Spleen (tissue), 11 donors: ENCODE results near the gene CEP131. TPM values are rescaled to one million over a fixed set of nuclear protein-coding genes. Genes with fewer than 3 reads are reported as not detected.

ENCODE experiments used
- DNase-seq: peaks from one replicate; pipeline ENCODE4 v3.0.0-alpha.2; 2020
- H3K27ac ChIP-seq, 8 donors: fragments of 200-600 bp; sonication (generic) in 7 of 8; 1 replicate in 4 of 8; 2 replicates in 4 of 8; pipeline versions ENCODE4 v1.5.0 to v1.8.0; 2016 to 2021; ENCODE audit warnings: inconsistent platforms in 4 of 8, mild to moderate bottlenecking in 4 of 8, moderate library complexity in 1 of 8
- H3K27me3 ChIP-seq, 7 donors: fragments of 200-600 bp; sonication (generic) in 6 of 7; replicated peaks in 1 of 7; 1 replicate in 4 of 7; 2 replicates in 3 of 7; pipeline versions ENCODE4 v1.5.0 to v1.8.0; 2016 to 2021; ENCODE audit warnings: inconsistent platforms in 3 of 7, mild to moderate bottlenecking in 1 of 7
- H3K36me3 ChIP-seq, 6 donors: fragments of 200-600 bp; sonication (generic) in 5 of 6; 1 replicate in 4 of 6; 2 replicates in 2 of 6; pipeline versions ENCODE4 v1.5.0 to v1.8.0; 2016 to 2021; ENCODE audit warnings: inconsistent platforms in 2 of 6
- H3K4me1 ChIP-seq, 6 donors: fragments of 200-600 bp; sonication (generic) in 5 of 6; 1 replicate in 3 of 6; 2 replicates in 3 of 6; pipeline versions ENCODE4 v1.5.0 to v1.8.0; 2016 to 2021; ENCODE audit warnings: inconsistent platforms in 3 of 6
- H3K4me3 ChIP-seq, 8 donors: fragments of 200-600 bp; sonication (generic) in 7 of 8; 1 replicate in 4 of 8; 2 replicates in 4 of 8; pipeline versions ENCODE4 v1.5.0 to v1.8.0; 2016 to 2021; ENCODE audit warnings: inconsistent platforms in 4 of 8, mild to moderate bottlenecking in 4 of 8, moderate library complexity in 2 of 8
- H3K9me3 ChIP-seq, 8 donors: fragments of 200-600 bp; sonication (generic) in 7 of 8; 1 replicate in 4 of 8; 2 replicates in 4 of 8; pipeline versions ENCODE4 v1.5.0 to v1.8.0; 2016 to 2021; ENCODE audit warnings: inconsistent platforms in 4 of 8
- POLR2A ChIP-seq, 3 donors: fragments of 450-650 bp; IDR thresholded peaks; one replicate each; pipeline ENCODE4 v1.5.1; 2017; ENCODE audit warnings: antibody characterized with exemption in 3 of 3, mild to moderate bottlenecking in 1 of 3
- POLR2AphosphoS5 ChIP-seq, 3 donors: sonication (generic); formaldehyde crosslinking; IDR thresholded peaks; one replicate each; pipeline ENCODE4 v1.5.1; 2017; ENCODE audit warnings: antibody characterized with exemption in 3 of 3
- WGBS, 5 donors: extraction: QIAGEN DNeasy Blood & Tissue Kit in 3 of 5; methylation state at CpG; one replicate each; pipeline versions ENCODE4 v1.1.5 to v1.1.7; 2013 to 2018; 5-methylcytosine and 5-hydroxymethylcytosine counted together
- intact Hi-C: fragments of 100-400 bp; cut with DNase I; formaldehyde crosslinking; loops from one replicate; pipeline ENCODE4 v1.15.0; 2023; ENCODE audit warnings: low total_unique reads
- polyA plus RNA-seq, 3 donors: library from polyadenylated mRNA; stranded (reverse); fragments of 200-250 nt; gene quantifications; one replicate each; pipeline ENCODE4 v1.2.1, GENCODE V29; 2013
- total RNA-seq, 7 donors: library from RNA; depleted of rRNA in 3 of 7; stranded (reverse); fragments of >200 nt in 3 of 7; fragmentation: NEBNext Ultra II Directional in 4 of 7; extraction: Animal tissue kit (Norgen Biotek cat#: 25700) in 4 of 7; gene quantifications; one replicate each; pipeline versions ENCODE4 v1.1.0 to v1.2.1, GENCODE V29; 2016 to 2021
- TF ChIP-seq, protein P1 (sequence below), 11 experiments: fragments of 200-600 bp in 7 of 11; fragments of 450-650 bp in 4 of 11; sonication (generic) in 4 of 11; IDR thresholded peaks in 8 of 11; conservative IDR thresholded peaks in 3 of 11; 1 replicate in 7 of 11; 2 replicates in 4 of 11; pipeline versions ENCODE4 v1.4.0 to v1.8.0; 2016 to 2021; ENCODE audit warnings: antibody characterized with exemption in 11 of 11, inconsistent platforms in 4 of 11, mild to moderate bottlenecking in 1 of 11
- donor health status: healthy with polysubstance abuse.
- donor health status: DM: no; HTN: no; CAD: no; lungs with moderate emphysema.
- donor health status: DM: no; HTN: no; CAD: no.
- donor health status: Bipolar disorder and iron deficiency.
- donor health status: healthy.
- donor health status: DM: no; HTN: no; CAD: no.
- donor health status: DM: yes; HTN: yes; CAD: no.

The CEP131 gene
- total and polyA plus RNA-seq, 10 donors = 8.5 to 26.7 (median 13.3) TPM

DNA sequence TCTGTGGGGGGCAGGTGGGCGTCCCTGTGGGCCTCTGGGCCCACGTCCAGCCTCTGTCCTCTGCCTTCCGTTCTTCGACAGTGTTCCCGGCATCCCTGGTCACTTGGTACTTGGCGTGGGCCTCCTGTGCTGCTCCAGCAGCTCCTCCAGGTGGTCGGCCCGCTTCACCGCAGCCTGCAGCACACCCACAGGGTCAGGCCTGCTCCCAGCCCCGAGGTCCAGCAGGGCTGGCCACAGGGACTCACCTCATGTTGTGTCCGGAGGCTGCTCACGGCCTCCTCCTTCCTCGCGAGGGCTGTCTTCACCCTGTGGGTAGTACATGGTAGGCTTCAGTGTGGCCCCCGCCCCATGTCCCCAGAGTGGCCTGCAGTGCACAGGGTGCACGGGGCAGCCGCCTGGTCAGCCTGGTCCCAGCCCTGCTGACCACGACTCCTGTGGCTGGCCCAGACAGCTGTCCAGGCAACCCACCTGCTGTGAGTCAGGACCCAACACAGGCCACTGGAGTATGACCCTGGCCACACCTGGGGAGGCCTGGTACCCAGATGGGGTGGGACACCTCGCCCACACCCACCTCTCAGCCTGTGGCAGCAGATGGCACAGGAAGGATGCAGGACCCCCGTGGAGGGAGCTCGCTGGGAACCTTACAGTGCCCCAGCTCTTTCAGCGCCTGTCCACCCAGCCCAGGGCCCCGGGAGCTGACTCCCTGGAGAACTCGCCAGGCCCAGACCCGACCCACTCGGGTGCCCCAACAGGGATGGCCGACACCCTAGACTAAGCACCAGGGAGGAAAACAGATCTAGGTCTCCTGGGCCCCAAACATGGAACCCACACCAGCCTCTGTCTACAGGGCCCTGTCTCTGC is 32.9 kb downstream of the CEP131 start:
- H3K9me3 ChIP-seq = no peaks in the 10 kb centered on the region
- peaks cover 0 to 66% (median 19%) of the 10 kb centered on the region in 6 donors for H3K36me3 ChIP-seq
- TF ChIP-seq, protein P1, sequence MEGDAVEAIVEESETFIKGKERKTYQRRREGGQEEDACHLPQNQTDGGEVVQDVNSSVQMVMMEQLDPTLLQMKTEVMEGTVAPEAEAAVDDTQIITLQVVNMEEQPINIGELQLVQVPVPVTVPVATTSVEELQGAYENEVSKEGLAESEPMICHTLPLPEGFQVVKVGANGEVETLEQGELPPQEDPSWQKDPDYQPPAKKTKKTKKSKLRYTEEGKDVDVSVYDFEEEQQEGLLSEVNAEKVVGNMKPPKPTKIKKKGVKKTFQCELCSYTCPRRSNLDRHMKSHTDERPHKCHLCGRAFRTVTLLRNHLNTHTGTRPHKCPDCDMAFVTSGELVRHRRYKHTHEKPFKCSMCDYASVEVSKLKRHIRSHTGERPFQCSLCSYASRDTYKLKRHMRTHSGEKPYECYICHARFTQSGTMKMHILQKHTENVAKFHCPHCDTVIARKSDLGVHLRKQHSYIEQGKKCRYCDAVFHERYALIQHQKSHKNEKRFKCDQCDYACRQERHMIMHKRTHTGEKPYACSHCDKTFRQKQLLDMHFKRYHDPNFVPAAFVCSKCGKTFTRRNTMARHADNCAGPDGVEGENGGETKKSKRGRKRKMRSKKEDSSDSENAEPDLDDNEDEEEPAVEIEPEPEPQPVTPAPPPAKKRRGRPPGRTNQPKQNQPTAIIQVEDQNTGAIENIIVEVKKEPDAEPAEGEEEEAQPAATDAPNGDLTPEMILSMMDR (IDR thresholded peaks at IDR 0.05 in 8 of 11, conservative IDR thresholded peaks at IDR 0.05 in 3 of 11) = peak in 1 of 11 experiments; percentile 19
- peak in 1 of 3 donors; percentile 26 for TF ChIP-seq POLR2AphosphoS5 (IDR thresholded peaks at IDR 0.05)
- no peak for TF ChIP-seq POLR2A (IDR thresholded peaks at IDR 0.05)
- H3K27me3 ChIP-seq = no peaks in the 10 kb centered on the region
- WGBS, 5 donors = 84 to 90% (median 88%) methylated on average over 14 to 27 of the region's 27 CpGs
- no peak overlapping the region for H3K4me3 ChIP-seq
- H3K27ac ChIP-seq = no peak overlapping the region
- peaks cover 0 to 27% (median 20%) of the 10 kb centered on the region in 6 donors for H3K4me1 ChIP-seq
- intact Hi-C loops = loop anchor here (10.0 kb wide), 1 partner anchor 45 kb away; no protein-coding TSS in a partner anchor
- no peak for DNase-seq

DNA sequence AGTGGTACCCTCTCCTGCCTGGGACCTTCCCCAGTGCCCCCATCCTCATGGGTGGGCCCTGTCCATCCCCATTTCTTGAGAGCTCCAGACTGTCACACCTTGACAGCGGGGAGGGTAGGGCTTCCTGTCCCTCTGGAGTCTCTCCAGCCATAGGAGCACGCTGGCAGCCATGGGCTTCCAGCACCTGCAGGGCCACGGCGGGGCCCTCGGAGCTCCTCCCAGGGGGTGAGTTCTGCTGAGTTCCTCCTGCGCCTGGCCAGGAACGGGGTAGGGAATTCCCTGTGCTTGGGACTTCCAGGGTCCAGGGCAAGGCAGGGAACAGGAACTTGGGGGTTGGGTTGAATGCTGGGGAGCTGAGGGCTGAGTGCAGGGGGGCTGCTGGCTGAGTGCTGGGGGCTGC is 33.7 kb downstream of the CEP131 start:
- Histone ChIP-seq H3K4me1 (peaks cover 0 to 18% (median 15%) of the 10 kb centered on the region in 6 donors), H3K36me3 (peaks cover 0 to 57% (median 19%) of the 10 kb centered on the region in 6 donors), H3K27me3 (peaks cover 0 to 8% (median 0%) of the 10 kb centered on the region in 7 donors), H3K27ac (no peak overlapping the region), H3K9me3 (no peaks in the 10 kb centered on the region), H3K4me3 (no peak overlapping the region)
- 93 to 100% (median 95%) methylated on average over 3 to 7 of the region's 7 CpGs for WGBS, 5 donors
- DNase-seq = no peak
- intact Hi-C loops = no loop called here
- no peak for TF ChIP-seq POLR2AphosphoS5 (IDR thresholded peaks at IDR 0.05)
- TF ChIP-seq, protein P1 (IDR thresholded peaks at IDR 0.05 in 8 of 11, conservative IDR thresholded peaks at IDR 0.05 in 3 of 11) = no peak
- TF ChIP-seq POLR2A (IDR thresholded peaks at IDR 0.05) = no peak

- Histone ChIP-seq H3K9me3 (no peaks in the 10 kb centered on the region), H3K36me3 (peaks cover 0 to 52% (median 19%) of the 10 kb centered on the region in 6 donors), H3K27ac (no peak overlapping the region), H3K4me1 (peaks cover 0 to 12% (median 10%) of the 10 kb centered on the region in 6 donors), H3K4me3 (no peak overlapping the region), H3K27me3 (peaks cover 0 to 9% (median 0%) of the 10 kb centered on the region in 7 donors)
- TF ChIP-seq POLR2A (IDR thresholded peaks at IDR 0.05) = no peak
- no peak for TF ChIP-seq POLR2AphosphoS5 (IDR thresholded peaks at IDR 0.05)
- TF ChIP-seq, protein P1 (IDR thresholded peaks at IDR 0.05 in 8 of 11, conservative IDR thresholded peaks at IDR 0.05 in 3 of 11) = no peak
- DNase-seq = no peak
- WGBS, 5 donors = 91 to 98% (median 95%) methylated on average over 11 to 12 of the region's 12 CpGs
- intact Hi-C loops = no loop called here
Observed at GRCh38 chr17:81188491-81188840, 34.3 kb downstream of the CEP131 start.
